PC-9 (cell line): ENCODE measurements around the gene ADAMTS6. TPM values are rescaled to one million over a fixed set of nuclear protein-coding genes. Genes with fewer than 3 reads are reported as not detected.

Experiments
- Bru-seq: library from RNA; stranded (reverse); fragments of 400-500 nt; gene quantifications from one replicate; lab custom pipeline; 2021; lab: Mats Ljungman, UMichigan
- BruChase-seq, 2 experiments: library from RNA; stranded (reverse); fragments of 400-500 nt; gene quantifications; one replicate each; lab custom pipeline; 2021; lab: Mats Ljungman, UMichigan
- BruUV-seq: library from RNA; stranded (reverse); fragments of 400-500 nt; replicated peaks from 2 replicates; lab custom pipeline; 2021; lab: Mats Ljungman, UMichigan
- CTCF ChIA-PET: fragments of 300-600 bp; sonication (Branson Sonifier 250); formaldehyde crosslinking; loops from one replicate; lab custom pipeline; 2022; ENCODE audit warnings: antibody characterized with exemption; lab: Charles Lee
- POLR2A ChIA-PET: fragments of 300-600 bp; sonication (Branson Sonifier 250); formaldehyde crosslinking; loops from one replicate; lab custom pipeline; 2022; ENCODE audit warnings: antibody characterized with exemption; ENCODE audit not compliant: unreplicated experiment; lab: Charles Lee
- DNase-seq, 2 experiments: peaks; one replicate each; pipeline versions ENCODE4 v3.0.0 to v3.0.0-alpha.2; 2015 to 2022; ENCODE audit warnings: mixed read lengths in 1 of 2
- H2AFZ ChIP-seq: fragments of 200-600 bp; sonication (generic); 2 replicates; pipeline ENCODE4 v1.8.1; 2017; ENCODE audit warnings: antibody characterized with exemption
- H3F3A ChIP-seq: fragments of 200-600 bp; sonication (generic); 2 replicates; pipeline ENCODE4 v1.8.1; 2017; ENCODE audit warnings: antibody characterized with exemption, mild to moderate bottlenecking, low read depth; ENCODE audit not compliant: insufficient read depth
- H3K27ac ChIP-seq: fragments of 200-600 bp; sonication (generic); 2 replicates; pipeline ENCODE4 v1.6.1; 2016; ENCODE audit warnings: mixed run types
- H3K27me3 ChIP-seq: fragments of 200-600 bp; sonication (generic); 2 replicates; pipeline ENCODE4 v1.6.1; 2016; ENCODE audit warnings: low read depth, mixed run types; ENCODE audit not compliant: insufficient read depth
- H3K36me3 ChIP-seq: fragments of 200-600 bp; sonication (generic); 2 replicates; pipeline ENCODE4 v1.6.1; 2016; ENCODE audit warnings: low read depth, mixed run types
- H3K4me1 ChIP-seq: fragments of 200-600 bp; sonication (generic); replicated peaks from 2 replicates; pipeline ENCODE4 v1.6.1; 2016; ENCODE audit warnings: mixed run types; ENCODE audit not compliant: insufficient read depth
- H3K4me2 ChIP-seq: fragments of 200-600 bp; sonication (generic); 2 replicates; pipeline ENCODE4 v1.6.1; 2017; ENCODE audit warnings: mixed run types
- H3K4me3 ChIP-seq: fragments of 200-600 bp; sonication (generic); 2 replicates; pipeline ENCODE4 v1.6.1; 2016; ENCODE audit warnings: mixed run types
- H3K79me2 ChIP-seq: fragments of 200-600 bp; sonication (generic); 2 replicates; pipeline ENCODE4 v1.6.1; 2017; ENCODE audit warnings: low read depth, mixed run types
- H3K9me2 ChIP-seq: fragments of 200-600 bp; sonication (generic); 2 replicates; pipeline ENCODE4 v1.8.1; 2017; ENCODE audit warnings: mild to moderate bottlenecking; ENCODE audit not compliant: insufficient read depth
- H3K9me3 ChIP-seq: fragments of 200-600 bp; sonication (generic); 2 replicates; pipeline ENCODE4 v1.8.1; 2016; ENCODE audit warnings: low read depth; ENCODE audit not compliant: insufficient read depth
- H4K20me1 ChIP-seq: fragments of 200-600 bp; sonication (generic); 2 replicates; pipeline ENCODE4 v1.8.1; 2017; ENCODE audit not compliant: insufficient read depth
- CTCF ChIP-seq: fragments of 200-600 bp; sonication (generic); conservative IDR thresholded peaks from 2 replicates; pipeline ENCODE4 v1.6.1; 2017; ENCODE audit warnings: mixed run types, antibody characterized with exemption, mild to moderate bottlenecking, moderate library complexity
- EZH2 ChIP-seq: fragments of 200-600 bp; sonication (generic); IDR thresholded peaks from 2 replicates; pipeline ENCODE4 v1.8.0; 2017; ENCODE audit warnings: antibody characterized with exemption, low read depth
- intact Hi-C: fragments of 100-400 bp; cut with micrococcal nuclease; formaldehyde crosslinking; loops from one replicate; pipeline ENCODE4 v1.10.0; 2022; ENCODE audit not compliant: unreplicated experiment
- long read RNA-seq: library from polyadenylated mRNA; stranded (forward); transcript quantifications from one replicate; pipeline ENCODE4 v2.0.0, GENCODE V29; 2022
- total RNA-seq: library from RNA; stranded (reverse); gene quantifications from 2 replicates; pipeline ENCODE4 v1.2.3, GENCODE V29; 2021

Gene ADAMTS6
- total RNA-seq (1.4 and 2.1 TPM in 2 replicates), Bru-seq, nascent RNA (percentile 43 among the genes with signal in this experiment), BruChase-seq, experiment 1, labeled RNA remaining after a 2-hour chase (percentile 44 among the genes with signal in this experiment), BruChase-seq, experiment 2, labeled RNA remaining after a 6-hour chase (percentile 33 among the genes with signal in this experiment)
- long read RNA-seq: 0 reads

- H3F3A ChIP-seq: peaks cover 14% of the 10 kb centered on the region
- H3K9me3 ChIP-seq: no peaks in the 10 kb centered on the region
- H3K4me2 ChIP-seq: peak within 1 kb of the TSS; percentile 97
- no peak for TF ChIP-seq EZH2
- no peak for TF ChIP-seq CTCF
- POLR2A ChIA-PET: interaction anchor here (0.6 to 0.8 kb wide), 3 partner anchors 54 to 612 kb away, joined by 3 to 15 read pairs (median 7); no protein-coding TSS in a partner anchor
- no peaks in the 10 kb centered on the region for H4K20me1 ChIP-seq
- H3K27me3 ChIP-seq: no peaks in the 10 kb centered on the region
- peak in 1 of 2 experiments; percentile 58 for DNase-seq
- H3K79me2 ChIP-seq: no peaks in the 10 kb centered on the region
- intact Hi-C loops: loop anchor here (1.0 to 5.0 kb wide), 5 partner anchors 269 to 544 kb away; no protein-coding TSS in a partner anchor
- no TSS peak for BruUV-seq
- no peaks in the 10 kb centered on the region for H3K9me2 ChIP-seq
- H3K36me3 ChIP-seq: no peaks in the 10 kb centered on the region
- H3K4me1 ChIP-seq: peaks cover 26% of the 10 kb centered on the region
- H3K4me3 ChIP-seq: peak within 1 kb of the TSS; percentile 85
- H3K27ac ChIP-seq: 0 out of 2 replicates have a peak within 1 kb of the TSS, but pooled peaks have one; percentile 2
- peak within 1 kb of the TSS; percentile 90 for H2AFZ ChIP-seq
- CTCF ChIA-PET: interaction anchor here (0.5 to 2.2 kb wide), 5 partner anchors 9 to 671 kb away, joined by 4 to 21 read pairs (median 8); no protein-coding TSS in a partner anchor
Observed at GRCh38 chr5:65481635-65482295, at the start of gene ADAMTS6. ADAMTS6 (minus strand) TSS chr5:65481920; CDS start chr5:65473673, 8,247 bp downstream.

- no peaks in the 10 kb centered on the region for H3K36me3 ChIP-seq
- H3F3A ChIP-seq: no peaks in the 10 kb centered on the region
- POLR2A ChIA-PET: no interaction called here
- H3K27me3 ChIP-seq: no peaks in the 10 kb centered on the region
- CTCF ChIA-PET: no interaction called here
- TF ChIP-seq CTCF: no peak
- TF ChIP-seq EZH2: no peak
- H3K4me2 ChIP-seq: no peak overlapping the region
- no peak for DNase-seq
- H3K4me1 ChIP-seq: no peaks in the 10 kb centered on the region
- no TSS peak for BruUV-seq
- no peaks in the 10 kb centered on the region for H3K9me3 ChIP-seq
- H3K4me3 ChIP-seq: no peak overlapping the region
- no peaks in the 10 kb centered on the region for H3K79me2 ChIP-seq
- intact Hi-C loops: no loop called here
- H3K27ac ChIP-seq: no peak overlapping the region
- H3K9me2 ChIP-seq: no peaks in the 10 kb centered on the region
- H4K20me1 ChIP-seq: no peaks in the 10 kb centered on the region
- H2AFZ ChIP-seq: no peak overlapping the region
Observed at GRCh38 chr5:65530904-65531303, 49.2 kb upstream of the ADAMTS6 start.

- ChIA-PET CTCF (no interaction called here), POLR2A (no interaction called here)
- TF ChIP-seq CTCF: no peak
- TF ChIP-seq EZH2: no peak
- Histone ChIP-seq H3K4me2 (no peak overlapping the region), H4K20me1 (no peaks in the 10 kb centered on the region), H3K79me2 (no peaks in the 10 kb centered on the region), H3K4me3 (no peak overlapping the region), H3K9me3 (no peaks in the 10 kb centered on the region), H3F3A (no peaks in the 10 kb centered on the region), H3K27ac (no peak overlapping the region), H3K27me3 (no peaks in the 10 kb centered on the region), H3K4me1 (no peaks in the 10 kb centered on the region), H3K36me3 (no peaks in the 10 kb centered on the region), H2AFZ (no peak overlapping the region), H3K9me2 (no peaks in the 10 kb centered on the region)
- intact Hi-C loops: no loop called here
- no peak for DNase-seq
- BruUV-seq: no TSS peak
Observed at GRCh38 chr5:65525726-65526125, 44.0 kb upstream of the ADAMTS6 start.
